ENCODE results near the gene TAS2R30.

The TAS2R30 gene

DNA sequence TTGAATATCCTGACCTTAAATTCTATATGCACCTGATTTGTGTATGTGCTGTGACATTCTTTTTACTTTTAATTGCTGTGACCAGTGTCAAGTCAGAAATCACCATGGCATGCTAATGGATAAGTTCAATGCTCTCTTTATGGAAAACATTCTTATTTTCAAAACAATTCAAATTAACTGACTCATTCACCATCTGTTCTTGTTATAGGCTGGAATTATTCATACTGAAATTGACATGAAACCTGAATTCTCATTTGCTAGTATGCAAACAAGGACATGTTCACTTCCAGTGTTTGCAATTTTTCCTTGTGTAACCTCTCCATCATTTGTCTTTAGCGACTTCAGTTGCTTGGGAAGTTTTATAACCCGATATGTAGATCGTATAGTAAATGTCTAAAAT, at the start of gene TAS2R30:
Gene TAS2R30, minus strand, starts transcription at position 340 of the 400 bp plus-strand sequence. CDS start 400 bp downstream, outside the sequence.
- in situ Hi-C loops (cut with MboI; ENCODE audit: low sequenced_read_pairs, unreplicated experiment) = no loop called here
- DNase-seq (ENCODE audit: low spot score) = no peak
- TF ChIP-seq, protein P1, sequence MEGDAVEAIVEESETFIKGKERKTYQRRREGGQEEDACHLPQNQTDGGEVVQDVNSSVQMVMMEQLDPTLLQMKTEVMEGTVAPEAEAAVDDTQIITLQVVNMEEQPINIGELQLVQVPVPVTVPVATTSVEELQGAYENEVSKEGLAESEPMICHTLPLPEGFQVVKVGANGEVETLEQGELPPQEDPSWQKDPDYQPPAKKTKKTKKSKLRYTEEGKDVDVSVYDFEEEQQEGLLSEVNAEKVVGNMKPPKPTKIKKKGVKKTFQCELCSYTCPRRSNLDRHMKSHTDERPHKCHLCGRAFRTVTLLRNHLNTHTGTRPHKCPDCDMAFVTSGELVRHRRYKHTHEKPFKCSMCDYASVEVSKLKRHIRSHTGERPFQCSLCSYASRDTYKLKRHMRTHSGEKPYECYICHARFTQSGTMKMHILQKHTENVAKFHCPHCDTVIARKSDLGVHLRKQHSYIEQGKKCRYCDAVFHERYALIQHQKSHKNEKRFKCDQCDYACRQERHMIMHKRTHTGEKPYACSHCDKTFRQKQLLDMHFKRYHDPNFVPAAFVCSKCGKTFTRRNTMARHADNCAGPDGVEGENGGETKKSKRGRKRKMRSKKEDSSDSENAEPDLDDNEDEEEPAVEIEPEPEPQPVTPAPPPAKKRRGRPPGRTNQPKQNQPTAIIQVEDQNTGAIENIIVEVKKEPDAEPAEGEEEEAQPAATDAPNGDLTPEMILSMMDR (IDR thresholded peaks at IDR 0.05; ENCODE audit: borderline replicate concordance, control extremely low read depth, extremely low read depth, insufficient read depth, missing control alignments) = no peak

GRCh38 chr12:11183011-11183410, 48.6 kb upstream of the TAS2R30 start:
- in situ Hi-C loops (cut with MboI; ENCODE audit: low sequenced_read_pairs, unreplicated experiment) = no loop called here
- DNase-seq (ENCODE audit: low spot score) = no peak
- TF ChIP-seq, protein P1 (IDR thresholded peaks at IDR 0.05; ENCODE audit: borderline replicate concordance, control extremely low read depth, extremely low read depth, insufficient read depth, missing control alignments) = no peak

GRCh38 chr12:11182529-11182928, 48.1 kb upstream of the TAS2R30 start:
- no peak for DNase-seq (ENCODE audit: low spot score)
- TF ChIP-seq, protein P1 (IDR thresholded peaks at IDR 0.05; ENCODE audit: borderline replicate concordance, control extremely low read depth, extremely low read depth, insufficient read depth, missing control alignments) = no peak
- in situ Hi-C loops (cut with MboI; ENCODE audit: low sequenced_read_pairs, unreplicated experiment) = no loop called here

GRCh38 chr12:11178250-11178649, 43.8 kb upstream of the TAS2R30 start:
- DNase-seq (ENCODE audit: low spot score) = no peak
- in situ Hi-C loops (cut with MboI; ENCODE audit: low sequenced_read_pairs, unreplicated experiment) = no loop called here
- TF ChIP-seq, protein P1 (IDR thresholded peaks at IDR 0.05; ENCODE audit: borderline replicate concordance, control extremely low read depth, extremely low read depth, insufficient read depth, missing control alignments) = no peak

DNA sequence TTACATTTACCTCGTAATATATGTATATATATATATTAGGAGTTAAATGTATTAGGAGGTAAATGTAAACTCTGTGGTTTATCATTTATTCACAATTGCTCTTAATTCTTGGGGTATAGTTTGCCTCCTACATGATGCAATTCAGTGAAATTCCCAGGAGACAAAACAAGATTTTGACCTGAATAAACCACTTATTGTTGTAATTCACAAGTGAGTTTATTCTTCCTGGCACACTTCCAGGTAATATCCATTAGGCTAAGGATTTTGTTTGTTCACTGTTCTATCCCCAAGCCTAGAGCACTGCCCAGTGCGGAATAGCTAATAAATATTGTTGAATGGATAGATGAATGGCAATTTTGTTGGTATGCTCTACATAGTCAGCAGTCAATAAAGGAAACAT, 39.6 kb upstream of the TAS2R30 start:
- in situ Hi-C loops (cut with MboI; ENCODE audit: low sequenced_read_pairs, unreplicated experiment) = no loop called here
- TF ChIP-seq, protein P1 (IDR thresholded peaks at IDR 0.05; ENCODE audit: borderline replicate concordance, control extremely low read depth, extremely low read depth, insufficient read depth, missing control alignments) = no peak
- DNase-seq (ENCODE audit: low spot score) = no peak

DNA sequence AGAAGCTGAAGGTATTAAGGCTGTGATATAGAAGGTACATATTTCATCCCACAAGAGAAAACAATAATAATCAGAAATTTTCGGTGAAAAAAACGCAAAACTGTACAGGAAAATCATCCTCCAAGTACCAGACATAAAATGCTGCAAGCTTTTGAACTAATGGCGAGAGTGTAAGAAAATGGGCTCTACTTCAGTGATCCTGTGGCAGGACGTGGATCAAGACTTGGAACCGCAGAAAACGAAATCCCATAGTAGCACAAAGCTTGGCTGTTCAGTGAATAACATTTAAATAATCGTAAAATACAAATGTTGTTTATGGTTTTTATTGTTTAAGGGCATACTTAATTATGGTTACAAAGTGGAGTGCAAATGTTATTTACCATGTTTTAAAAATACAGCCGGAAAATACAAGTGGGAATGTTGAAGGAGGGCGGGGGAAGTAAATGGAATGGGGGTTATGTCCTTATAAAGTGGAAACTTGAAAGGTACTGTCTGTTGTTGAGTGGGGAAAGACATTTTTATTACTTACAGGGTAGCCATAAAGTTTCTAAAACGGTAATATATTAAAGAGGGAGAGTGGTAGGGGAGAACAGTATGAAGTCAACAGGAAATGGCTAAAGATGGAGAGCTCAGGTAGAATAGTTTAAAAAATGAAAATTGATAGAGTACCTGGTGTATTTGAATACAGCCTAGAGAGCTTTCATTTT, 37.7 kb upstream of the TAS2R30 start:
- in situ Hi-C loops (cut with MboI; ENCODE audit: low sequenced_read_pairs, unreplicated experiment) = no loop called here
- TF ChIP-seq, protein P1 (IDR thresholded peaks at IDR 0.05; ENCODE audit: borderline replicate concordance, control extremely low read depth, extremely low read depth, insufficient read depth, missing control alignments) = no peak
- no peak for DNase-seq (ENCODE audit: low spot score)

All from GM13976 (cell line).